SK-MEL-5 (cell line): ENCODE measurements around the gene EPHA8. TPM values are rescaled to one million over a fixed set of nuclear protein-coding genes. Genes with fewer than 3 reads are reported as not detected.

Experiments used
- DNase-seq: peaks from one replicate; pipeline ENCODE4 v3.0.0-alpha.2; 2016; ENCODE audit warnings: low read depth, low spot score
- in situ Hi-C: cut with HindIII; loops from 2 replicates; pipeline ENCODE4 v1.10.0; 2016; ENCODE audit warnings: low sequenced_read_pairs, high pct_unique_total_duplicates, low pct_unique_long_range_greater_than_20kb
- total RNA-seq: library from RNA; depleted of rRNA; stranded (reverse); fragments of >200 nt; shearing (Covaris generic); gene quantifications from 2 replicates; pipeline ENCODE4 v1.2.3, GENCODE V29; 2014

Gene EPHA8
- total RNA-seq, 1 experiment from 2014 or later: not detected

- DNase-seq: no peak
- in situ Hi-C loops: no loop called here
Measured at GRCh38 chr1:22621761-22622160, 58.5 kb downstream of the EPHA8 start.

DNA sequence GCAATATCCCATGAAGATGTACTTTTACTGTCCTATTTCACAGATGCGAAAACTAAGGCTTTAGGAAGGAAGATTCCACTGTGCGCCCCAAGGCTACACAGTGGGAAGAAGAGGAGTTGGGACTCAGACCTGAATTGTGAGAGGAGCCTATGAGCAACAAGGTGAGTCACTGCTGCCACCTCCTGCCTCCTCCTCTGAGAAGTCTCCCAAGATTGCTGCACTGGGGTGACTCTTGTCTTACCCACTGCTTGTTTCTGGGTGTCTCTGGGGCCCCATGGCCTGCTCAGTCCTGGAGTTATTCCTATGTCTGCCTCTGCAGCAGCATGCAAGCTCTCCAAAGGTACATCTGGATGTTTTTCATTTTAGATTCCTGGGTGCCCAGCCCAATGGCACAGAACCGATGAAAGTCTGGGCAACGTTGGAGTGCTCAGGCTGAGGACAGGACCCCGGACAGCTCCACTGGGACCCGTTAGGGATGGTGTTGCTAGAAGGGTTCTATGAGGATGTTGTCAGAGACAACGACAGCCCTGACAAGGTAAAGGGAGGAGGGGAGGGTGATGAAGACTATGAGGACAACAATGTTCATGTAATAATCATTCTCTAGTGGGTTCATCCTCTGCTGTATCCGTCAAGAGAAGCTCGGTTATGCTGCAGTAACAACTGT, 62.1 kb downstream of the EPHA8 start:
- no peak for DNase-seq
- in situ Hi-C loops: no loop called here

DNA sequence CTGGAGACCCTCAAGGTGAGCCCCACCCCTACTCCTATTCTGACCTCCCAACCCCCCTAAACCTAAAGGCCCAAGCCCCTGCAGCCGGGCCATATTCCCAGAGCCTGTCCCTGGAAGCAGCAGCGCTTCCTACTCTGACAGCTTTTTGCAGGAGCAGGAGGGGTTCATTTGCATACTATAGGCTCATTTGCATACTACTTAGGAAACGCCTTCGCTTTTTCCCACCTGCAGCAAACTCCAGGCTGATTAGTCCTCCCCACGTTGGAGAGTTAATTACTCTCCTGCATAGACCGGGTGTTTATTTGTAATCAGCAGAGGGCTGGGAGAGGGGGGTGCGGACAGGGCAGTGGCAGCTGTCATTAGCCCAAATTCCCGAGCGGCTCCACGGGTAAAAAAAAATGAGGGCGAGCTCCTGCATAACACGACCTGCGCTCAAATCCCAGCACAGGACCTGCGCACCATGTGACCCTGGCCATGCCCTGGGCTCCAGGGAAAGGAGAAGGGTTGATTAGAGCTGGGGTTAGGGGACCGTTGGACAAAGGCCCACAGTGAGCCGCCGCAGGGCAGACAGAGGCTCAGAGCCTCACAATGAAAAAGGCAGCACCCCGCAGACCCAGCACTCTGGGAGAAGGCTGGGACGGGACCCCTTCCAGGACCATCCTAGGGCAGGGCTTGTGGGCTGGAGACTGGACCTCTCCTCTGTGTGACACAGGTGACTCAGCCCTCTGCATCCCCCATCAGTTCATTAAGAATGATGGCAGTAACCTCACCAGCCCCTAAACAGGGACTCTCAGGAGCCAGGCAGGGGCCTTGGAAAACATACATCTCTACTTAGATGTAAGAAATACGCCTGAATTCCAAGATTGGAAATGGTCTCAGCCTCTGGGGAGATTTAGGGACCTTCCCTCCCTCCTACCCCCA, 63.2 kb downstream of the EPHA8 start:
- in situ Hi-C loops: no loop called here
- DNase-seq: no peak

DNA sequence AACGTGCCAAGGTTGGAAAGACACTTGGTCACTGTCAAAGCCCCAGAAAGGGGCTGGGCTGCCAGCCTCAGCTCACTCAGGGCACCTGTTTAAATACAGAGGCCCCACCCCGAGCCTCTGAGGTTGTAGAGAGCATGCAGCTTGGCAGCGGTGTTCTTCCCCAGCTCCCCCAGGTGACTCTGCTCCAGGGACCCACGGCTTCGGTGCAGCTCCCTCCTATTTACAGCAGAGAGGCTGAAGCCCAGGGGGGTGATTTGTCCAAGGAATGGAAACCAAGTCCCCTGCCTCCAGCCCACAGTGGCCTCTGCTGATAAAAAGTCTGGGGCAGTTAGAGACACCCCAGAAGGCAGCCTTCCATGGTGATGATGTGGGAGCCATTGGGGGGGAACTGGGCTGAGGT, 64.0 kb downstream of the EPHA8 start:
- in situ Hi-C loops: no loop called here

GRCh38 chr1:22628698-22629444, 65.6 kb downstream of the EPHA8 start:
- no peak for DNase-seq
- in situ Hi-C loops: no loop called here

More for the DNA sequence above, 64.0 kb downstream of the EPHA8 start:
- no peak for DNase-seq

DNA sequence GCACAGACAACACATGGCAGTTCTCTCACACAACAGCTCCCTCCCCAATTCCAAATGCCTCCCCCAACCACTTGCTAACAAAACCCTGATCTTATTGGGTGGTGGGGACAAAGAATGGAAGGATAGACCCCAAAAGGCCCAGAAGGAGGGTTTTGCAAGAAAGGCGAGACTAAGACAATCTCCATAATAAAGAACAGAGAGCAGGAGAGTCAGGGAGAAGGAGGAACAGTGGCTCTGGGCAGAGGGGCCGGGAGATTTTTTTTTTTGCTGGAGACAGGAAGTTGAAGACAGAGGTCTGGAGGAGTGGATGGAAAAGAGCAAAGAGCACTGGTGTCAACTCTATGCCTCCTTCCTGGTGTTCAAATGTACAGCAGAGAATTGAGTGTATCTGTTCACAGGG, 66.6 kb downstream of the EPHA8 start:
- in situ Hi-C loops: no loop called here

DNA sequence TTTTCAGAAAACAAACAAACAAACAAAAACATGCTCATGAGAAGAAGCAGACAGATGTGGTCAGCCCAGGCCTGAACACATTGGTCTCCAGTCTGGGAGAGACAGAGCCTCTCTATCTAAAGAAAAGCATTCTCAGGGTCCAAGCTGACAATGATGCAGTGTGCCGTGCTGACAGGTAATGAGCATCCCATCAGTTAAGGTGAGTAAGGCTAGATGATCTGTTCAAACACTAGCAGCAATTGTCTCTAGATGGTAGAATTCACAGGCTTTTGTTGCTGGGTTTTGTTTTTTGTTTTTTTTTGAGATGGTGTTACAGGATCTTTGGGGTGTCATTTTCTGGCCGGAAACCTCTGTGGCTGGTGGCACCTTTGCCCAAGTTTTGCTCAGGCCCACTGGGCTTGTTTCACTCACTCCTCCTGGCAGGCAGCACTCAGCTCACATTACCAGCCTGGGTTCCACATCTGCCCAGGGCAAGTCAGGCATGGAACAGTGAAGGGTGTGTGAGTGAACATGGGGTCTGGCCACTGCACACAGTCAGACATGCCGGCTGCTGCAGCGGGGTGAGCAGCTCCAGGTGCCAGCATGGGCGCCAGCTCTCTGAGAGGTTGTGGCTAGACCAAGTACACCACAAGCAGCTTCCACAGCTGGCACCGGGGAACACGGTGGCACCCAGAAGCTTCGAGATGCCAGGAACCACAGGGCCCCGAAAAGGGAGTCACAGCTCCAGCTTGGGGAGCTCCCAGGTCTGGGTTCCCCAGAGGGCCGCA, 70.6 kb downstream of the EPHA8 start:
- no peak for DNase-seq

More for the DNA sequence above, 66.6 kb downstream of the EPHA8 start:
- no peak for DNase-seq

GRCh38 chr1:22635436-22635835, 72.1 kb downstream of the EPHA8 start:
- in situ Hi-C loops: no loop called here
- DNase-seq: no peak

More for the DNA sequence above, 70.6 kb downstream of the EPHA8 start:
- in situ Hi-C loops: no loop called here

- no peak for DNase-seq
- in situ Hi-C loops: no loop called here
Measured at GRCh38 chr1:22636353-22636752, 73.1 kb downstream of the EPHA8 start, which contains the start of gene C1QA. Gene C1QA (plus strand): TSS chr1:22636628. CDS start chr1:22637617, 989 bp downstream.

- DNase-seq: no peak
- in situ Hi-C loops: no loop called here
Measured at GRCh38 chr1:22636927-22637326, 73.6 kb downstream of the EPHA8 start.

DNA sequence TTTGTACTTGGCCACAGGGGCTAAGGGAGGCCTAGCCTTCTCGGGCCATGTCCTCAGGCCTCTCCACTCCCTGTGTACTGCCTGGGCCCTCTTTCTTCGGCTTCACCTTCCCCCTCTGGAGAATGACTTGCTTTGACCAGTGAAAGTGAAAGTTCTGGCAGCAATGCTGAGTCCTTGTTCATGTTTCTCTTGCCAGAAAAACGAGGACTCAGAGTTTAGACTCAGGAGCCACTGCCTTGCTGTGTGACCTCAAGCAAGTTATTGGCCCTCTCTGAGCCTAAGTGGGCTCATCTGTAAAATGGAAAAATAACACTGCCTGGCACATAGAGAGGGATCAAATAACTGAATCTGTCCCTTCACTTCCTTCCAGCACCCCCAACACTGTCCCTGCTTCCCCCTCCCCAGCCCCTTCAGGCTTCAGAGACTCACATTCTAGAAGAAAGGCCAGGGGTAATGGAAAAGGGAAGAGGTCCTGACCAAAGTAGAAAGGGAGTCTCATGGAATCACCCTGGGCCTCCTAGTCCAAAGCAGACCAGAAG, 74.7 kb downstream of the EPHA8 start:
- in situ Hi-C loops: no loop called here

DNA sequence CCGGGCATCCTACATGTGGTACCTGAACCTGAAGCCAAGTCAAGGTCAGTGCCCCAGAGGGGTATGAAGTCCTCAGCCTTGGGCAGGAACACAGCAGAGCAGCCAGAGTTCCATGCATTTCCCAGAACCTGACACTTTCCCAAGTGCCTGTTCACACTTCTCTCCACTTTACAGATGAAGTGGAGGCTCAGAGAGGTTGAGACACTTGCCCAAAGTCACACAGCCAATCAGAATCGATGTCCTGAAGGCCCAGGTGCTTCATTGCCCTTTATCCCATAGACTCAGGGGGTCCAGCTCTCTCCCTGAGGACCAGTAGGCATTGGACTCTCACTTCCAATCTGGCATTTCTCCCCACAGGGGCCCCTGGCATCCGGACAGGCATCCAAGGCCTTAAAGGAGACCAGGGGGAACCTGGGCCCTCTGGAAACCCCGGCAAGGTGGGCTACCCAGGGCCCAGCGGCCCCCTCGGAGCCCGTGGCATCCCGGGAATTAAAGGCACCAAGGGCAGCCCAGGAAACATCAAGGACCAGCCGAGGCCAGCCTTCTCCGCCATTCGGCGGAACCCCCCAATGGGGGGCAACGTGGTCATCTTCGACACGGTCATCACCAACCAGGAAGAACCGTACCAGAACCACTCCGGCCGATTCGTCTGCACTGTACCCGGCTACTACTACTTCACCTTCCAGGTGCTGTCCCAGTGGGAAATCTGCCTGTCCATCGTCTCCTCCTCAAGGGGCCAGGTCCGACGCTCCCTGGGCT, 75.4 kb downstream of the EPHA8 start:
- in situ Hi-C loops: no loop called here
- no peak for DNase-seq

More for the DNA sequence above, 74.7 kb downstream of the EPHA8 start:
- DNase-seq: no peak

GRCh38 chr1:22639286-22639685, 76.0 kb downstream of the EPHA8 start:
- peak; percentile 12 for DNase-seq
- in situ Hi-C loops: no loop called here

- DNase-seq: no peak
- in situ Hi-C loops: no loop called here
Measured at GRCh38 chr1:22641247-22641646, 78.0 kb downstream of the EPHA8 start.

GRCh38 chr1:22641906-22642636, 78.8 kb downstream of the EPHA8 start:
- in situ Hi-C loops: no loop called here
- DNase-seq: peak; percentile 58

DNA sequence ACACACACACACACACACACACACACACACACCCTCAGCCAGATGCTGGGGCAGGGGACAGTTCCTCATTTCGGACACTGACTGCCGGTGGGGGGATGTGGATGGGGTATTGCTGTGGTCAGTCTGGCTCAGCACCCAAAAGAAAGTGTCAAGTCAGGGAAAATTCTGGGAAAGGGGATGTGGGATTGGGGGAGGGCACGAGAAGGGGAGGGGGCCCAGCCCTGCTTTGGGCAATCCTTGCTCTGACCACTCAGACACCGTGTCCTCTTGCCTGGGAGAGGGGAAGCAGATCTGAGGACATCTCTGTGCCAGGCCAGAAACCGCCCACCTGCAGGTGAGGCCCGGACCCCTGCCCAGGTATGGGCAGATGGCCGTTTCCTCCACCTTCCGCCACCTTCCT, 80.1 kb downstream of the EPHA8 start, which contains the start of gene C1QC:
C1QC (plus strand) TSS at position 253 of the 400 bp plus-strand sequence. CDS start 391 bp downstream, outside the sequence.
- in situ Hi-C loops: no loop called here
- DNase-seq: no peak
